Colonic mucosa (tissue), 4 donors: ENCODE data around the gene PLIN5. TPM values are rescaled to one million over a fixed set of nuclear protein-coding genes. Genes with fewer than 3 reads are reported as not detected.

ENCODE experiments used
- DNase-seq: peaks from one replicate; pipeline ENCODE4 v3.0.0-alpha.2; 2020
- H3K27ac ChIP-seq: fragments of 200-600 bp; one replicate; pipeline ENCODE4 v1.8.0; 2021
- H3K27me3 ChIP-seq: fragments of 200-600 bp; one replicate; pipeline ENCODE4 v1.8.0; 2021
- H3K36me3 ChIP-seq: fragments of 200-600 bp; one replicate; pipeline ENCODE4 v1.8.0; 2021
- H3K4me1 ChIP-seq: fragments of 200-600 bp; one replicate; pipeline ENCODE4 v1.8.0; 2021; ENCODE audit warnings: mild to moderate bottlenecking
- H3K4me3 ChIP-seq: fragments of 200-600 bp; one replicate; pipeline ENCODE4 v1.8.0; 2021
- H3K9ac ChIP-seq, 2 donors: one replicate each; pipeline ENCODE4 v1.7.0; 2013; ENCODE audit warnings: control low read depth in 2 of 2, low read depth in 2 of 2, low read length in 2 of 2
- H3K9me3 ChIP-seq: fragments of 200-600 bp; one replicate; pipeline ENCODE4 v1.8.0; 2021
- CTCF ChIP-seq: fragments of 200-600 bp; IDR thresholded peaks from one replicate; pipeline ENCODE4 v1.8.0; 2022; ENCODE audit warnings: antibody characterized with exemption, mild to moderate bottlenecking
- intact Hi-C: fragments of 100-400 bp; cut with DNase I; formaldehyde crosslinking; loops from one replicate; pipeline ENCODE4 v1.14.1; 2022
- total RNA-seq, 2 donors: library from RNA; stranded (reverse); fragmentation: NEBNext Ultra II Directional in 1 of 2; extraction: Animal tissue kit (Norgen Biotek cat#: 25700) in 1 of 2; gene quantifications; one replicate each; pipeline ENCODE4 v1.2.1, GENCODE V29; 2021
- donor health status: healthy.
- donor health status: DM: no; HTN: no; CAD: no.
- donor health status: DM: no; HTN: no; CAD: no.

The PLIN5 gene
- total RNA-seq, 2 donors from 2014 or later, result 2.0 to 3.5 TPM

GRCh38 chr19:4580961-4581665, 46.1 kb upstream of the PLIN5 start:
- Histone ChIP-seq H3K4me3 (no peak overlapping the region), H3K9me3 (no peaks in the 10 kb centered on the region), H3K9ac (no peak overlapping the region), H3K27ac (no peak overlapping the region), H3K4me1 (peaks cover 5% of the 10 kb centered on the region), H3K27me3 (peaks cover 54% of the 10 kb centered on the region), H3K36me3 (no peaks in the 10 kb centered on the region)
- intact Hi-C loops, result no loop called here
- TF ChIP-seq CTCF, result no peak
- no peak for DNase-seq

DNA sequence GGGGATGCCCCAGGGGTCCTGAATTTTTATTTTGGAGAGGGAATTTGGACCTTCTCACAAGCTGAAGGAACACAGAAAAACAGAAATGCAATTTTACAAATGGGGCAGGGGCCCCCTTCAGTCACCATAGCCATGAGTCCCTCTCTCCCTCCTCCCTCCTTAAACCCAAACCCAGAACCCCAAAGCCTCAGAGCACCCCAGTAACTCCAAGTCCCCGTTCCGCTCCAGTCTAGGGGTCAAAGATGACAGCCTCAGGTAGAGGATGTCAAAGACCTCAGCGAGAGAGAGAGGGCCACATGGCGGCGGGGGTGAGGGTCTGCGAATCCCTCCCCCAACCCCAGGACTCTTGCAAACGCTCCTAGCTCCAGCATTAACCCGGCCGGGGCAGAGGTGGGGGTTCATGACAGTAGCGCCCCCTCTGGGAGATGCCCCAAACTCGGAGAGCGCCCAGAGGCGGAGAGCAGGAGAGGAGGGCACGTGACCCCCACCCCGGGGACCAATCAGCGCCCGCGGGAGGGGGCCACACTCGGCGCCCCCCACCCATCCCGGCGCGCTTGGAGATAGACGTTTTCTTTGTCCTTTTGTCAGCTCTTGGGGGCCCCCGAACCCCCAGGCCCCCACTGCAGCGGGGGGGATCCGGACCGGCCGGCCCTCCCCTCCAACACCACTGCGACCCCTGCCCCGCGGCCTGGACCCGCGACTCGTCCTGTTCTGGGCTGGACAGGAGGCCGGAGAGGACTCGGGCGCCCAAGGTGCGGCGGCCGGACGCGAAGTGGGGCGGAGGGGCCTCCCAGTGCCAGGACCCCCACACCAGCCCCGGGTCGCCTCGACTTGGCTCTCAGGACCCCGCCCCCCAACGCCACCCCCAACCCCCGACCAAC, 45.2 kb upstream of the PLIN5 start:
- Histone ChIP-seq H3K4me3 (no peak overlapping the region), H3K9ac (no peak overlapping the region), H3K27ac (no peak overlapping the region), H3K27me3 (peaks cover 50% of the 10 kb centered on the region), H3K36me3 (no peaks in the 10 kb centered on the region), H3K9me3 (no peaks in the 10 kb centered on the region), H3K4me1 (peaks cover 5% of the 10 kb centered on the region)
- no peak for TF ChIP-seq CTCF
- intact Hi-C loops, result no loop called here
- DNase-seq, result no peak

DNA sequence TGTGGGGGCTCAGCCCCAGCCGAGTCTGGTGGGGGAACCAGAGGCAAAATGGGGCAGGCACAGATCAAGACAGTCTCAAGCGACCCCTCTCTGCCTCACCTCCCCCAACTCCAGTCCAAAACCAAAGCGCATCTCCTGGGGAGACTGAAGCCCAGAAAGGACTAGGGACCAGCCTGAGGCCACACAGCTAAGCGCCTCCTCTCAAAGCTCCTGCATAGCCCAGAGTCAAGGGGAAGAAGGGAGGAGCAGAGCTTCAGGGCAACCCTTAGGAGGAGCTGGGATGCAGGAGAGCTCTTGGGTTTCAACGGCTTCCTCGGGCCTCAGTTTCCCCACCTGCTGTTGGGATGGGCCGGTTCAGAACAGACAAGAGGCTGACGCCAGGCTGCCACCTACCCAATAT, 44.4 kb upstream of the PLIN5 start:
- H3K36me3 ChIP-seq, result no peaks in the 10 kb centered on the region
- peaks cover 44% of the 10 kb centered on the region for H3K27me3 ChIP-seq
- no peaks in the 10 kb centered on the region for H3K9me3 ChIP-seq
- no peak overlapping the region for H3K4me3 ChIP-seq
- DNase-seq, result no peak
- intact Hi-C loops, result loop anchor here (5.0 kb wide), 1 partner anchor 58 kb away; the partner anchor contains the start of gene TNFAIP8L1
- peaks cover 2% of the 10 kb centered on the region for H3K4me1 ChIP-seq
- no peak overlapping the region for H3K9ac ChIP-seq
- H3K27ac ChIP-seq, result no peak overlapping the region
- TF ChIP-seq CTCF, result no peak

- no peak for DNase-seq
- Histone ChIP-seq H3K36me3 (no peaks in the 10 kb centered on the region), H3K4me1 (no peaks in the 10 kb centered on the region), H3K9me3 (no peaks in the 10 kb centered on the region), H3K9ac (no peak overlapping the region), H3K27ac (no peak overlapping the region), H3K4me3 (no peak overlapping the region), H3K27me3 (peaks cover 38% of the 10 kb centered on the region)
- intact Hi-C loops, result loop anchor here (5.0 kb wide), 1 partner anchor 59 kb away; the partner anchor contains the start of gene TNFAIP8L1
- TF ChIP-seq CTCF, result no peak
Observed at GRCh38 chr19:4578552-4579248, 43.7 kb upstream of the PLIN5 start.
